NCI-H446 treated with DMSO at 0.1 percent for 48 hours (cell line): ENCODE data around the gene ZNF441.
"Not testable (repeated sequence)": the region's sequence is repeated elsewhere in the genome, so short reads cannot be mapped to it uniquely, and the experiment has no call there.

Experiments used
- DNase-seq: peaks from one replicate; lab custom pipeline; 2025; lab: John Stamatoyannopoulos, UW

Gene ZNF441

DNA sequence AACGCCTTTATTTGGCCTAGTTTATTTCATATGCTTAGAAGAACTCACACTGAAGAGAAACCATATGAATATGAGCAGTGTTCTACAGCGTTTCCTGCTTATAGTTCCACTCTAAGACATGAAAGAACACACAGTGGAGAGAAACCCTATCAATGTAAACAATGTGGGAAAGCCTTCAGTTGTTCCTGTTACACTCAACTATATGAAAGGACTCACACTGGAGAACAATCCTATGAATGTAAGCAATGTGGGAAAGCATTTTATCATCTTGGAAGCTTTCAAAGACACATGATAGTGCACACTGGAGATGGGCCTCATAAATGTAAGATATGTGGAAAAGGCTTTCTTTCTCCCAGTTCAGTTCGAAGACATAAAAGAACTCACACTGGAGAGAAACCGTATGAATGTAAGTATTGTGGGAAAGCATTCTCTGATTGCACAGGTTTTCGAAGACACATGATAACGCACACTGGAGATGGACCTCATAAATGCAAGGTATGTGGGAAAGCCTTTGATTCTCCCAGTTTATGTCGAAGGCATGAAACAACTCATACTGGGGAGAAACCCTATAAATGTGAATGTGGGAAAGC is 13.7 kb downstream of the ZNF441 start:
- DNase-seq = no peak

DNA sequence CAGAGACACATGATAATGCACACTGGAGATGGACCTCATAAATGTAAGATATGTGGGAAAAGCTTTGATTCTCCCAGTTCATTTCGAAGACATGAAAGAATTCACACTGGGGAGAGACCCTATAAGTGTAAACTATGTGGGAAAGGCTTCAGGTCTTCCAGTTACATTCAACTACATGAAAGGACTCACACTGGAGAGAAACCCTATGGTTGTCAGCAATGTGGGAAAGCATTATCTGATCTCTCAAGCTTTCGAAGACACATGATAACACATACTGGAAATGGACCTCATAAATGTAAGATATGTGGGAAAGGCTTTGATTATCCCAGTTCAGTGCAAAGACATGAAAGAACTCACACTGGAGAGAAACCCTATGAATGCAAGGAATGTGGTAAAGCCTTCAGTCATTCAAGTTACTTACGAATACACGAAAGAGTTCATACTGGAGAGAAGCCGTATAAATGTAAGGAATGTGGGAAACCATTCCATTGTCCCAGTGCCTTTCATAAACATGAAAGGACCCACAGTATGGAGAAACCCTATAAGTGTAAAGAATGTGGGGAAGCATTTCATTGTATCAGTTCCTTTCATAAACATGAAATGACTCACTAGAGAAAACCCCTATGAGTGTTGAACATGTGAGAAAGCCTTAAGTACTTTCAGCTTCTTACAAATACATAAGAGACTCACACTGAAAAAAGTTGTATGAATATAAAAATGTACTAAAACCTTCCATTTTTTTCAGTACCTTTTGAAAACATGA is 14.7 kb downstream of the ZNF441 start:
- DNase-seq = no peak

DNA sequence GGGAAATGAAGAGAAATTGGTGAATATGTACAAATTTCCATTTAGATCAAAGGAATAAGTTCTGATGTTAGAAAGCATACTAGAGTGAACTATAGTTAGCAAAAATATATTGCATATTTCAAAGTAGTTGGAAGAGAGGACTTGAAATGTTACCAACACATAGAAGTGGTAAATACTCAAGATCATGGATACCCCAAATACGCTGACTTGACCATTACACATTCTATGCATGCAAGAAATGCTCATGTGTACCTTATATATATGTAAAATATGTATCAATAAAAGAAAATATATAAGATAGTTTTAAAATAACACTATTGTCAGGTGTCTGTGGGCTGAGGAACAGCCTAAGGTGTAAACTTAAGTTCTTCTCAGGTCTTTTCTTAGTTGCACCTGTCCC is 17.0 kb downstream of the ZNF441 start:
- DNase-seq = no peak

DNA sequence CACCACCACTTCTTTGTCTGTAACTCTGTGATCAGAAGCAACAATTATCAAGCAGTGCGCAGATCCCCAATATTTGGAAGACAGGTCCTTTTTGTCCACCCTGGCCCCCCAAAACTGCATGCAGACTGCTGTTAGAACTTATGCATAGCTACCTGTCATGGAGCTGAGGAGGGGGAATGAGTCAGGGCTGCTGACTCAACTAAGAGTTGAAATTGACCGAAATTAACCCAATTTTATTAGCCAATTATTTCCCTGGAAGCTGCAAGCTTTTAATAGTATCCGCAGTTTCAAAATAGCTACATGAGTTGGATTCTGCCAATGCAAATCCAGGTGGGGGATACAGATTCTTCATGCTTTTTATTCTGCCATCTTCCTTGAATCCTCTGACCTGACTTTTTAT is 17.6 kb downstream of the ZNF441 start:
- no peak for DNase-seq

DNA sequence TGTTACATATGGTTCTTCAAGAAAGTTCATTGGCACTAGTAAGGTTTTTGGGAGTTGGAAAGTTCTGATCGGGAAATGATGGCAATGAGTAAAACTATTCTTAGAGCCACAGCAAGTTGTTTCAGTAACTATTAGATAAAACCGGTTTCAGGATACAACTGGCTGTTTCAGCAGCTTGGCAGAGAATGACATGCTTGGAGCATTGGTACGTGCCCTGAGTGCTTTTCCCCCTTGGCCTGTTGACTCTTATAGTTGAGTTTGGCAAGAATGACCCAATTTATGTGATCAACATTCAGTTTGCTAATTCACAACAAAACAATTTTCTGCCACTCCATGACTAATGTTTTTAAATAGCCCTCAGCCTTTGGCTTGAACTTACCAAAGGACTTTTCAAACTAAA is 20.7 kb downstream of the ZNF441 start:
- DNase-seq = no peak

DNA sequence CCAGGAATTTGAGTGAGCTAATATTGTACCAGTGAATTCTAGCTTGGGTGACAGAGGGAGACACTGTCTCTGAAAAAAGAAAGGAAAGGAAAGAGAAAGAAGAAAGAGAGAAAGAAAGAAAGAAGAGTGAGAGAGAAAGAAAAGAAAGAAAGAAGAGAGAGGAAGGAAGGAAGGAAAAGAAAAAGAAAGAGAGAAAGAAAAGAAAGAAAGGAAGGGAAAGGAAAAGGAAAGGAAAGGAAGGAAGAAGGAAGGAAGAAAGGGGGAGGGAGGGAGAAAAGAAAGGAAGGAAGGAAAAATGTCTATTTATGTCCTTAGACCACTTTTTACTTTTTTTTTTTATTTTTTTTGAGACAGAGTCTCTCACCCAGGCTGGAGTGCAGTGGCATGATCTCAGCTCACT is 26.1 kb downstream of the ZNF441 start:
- no peak for DNase-seq

DNA sequence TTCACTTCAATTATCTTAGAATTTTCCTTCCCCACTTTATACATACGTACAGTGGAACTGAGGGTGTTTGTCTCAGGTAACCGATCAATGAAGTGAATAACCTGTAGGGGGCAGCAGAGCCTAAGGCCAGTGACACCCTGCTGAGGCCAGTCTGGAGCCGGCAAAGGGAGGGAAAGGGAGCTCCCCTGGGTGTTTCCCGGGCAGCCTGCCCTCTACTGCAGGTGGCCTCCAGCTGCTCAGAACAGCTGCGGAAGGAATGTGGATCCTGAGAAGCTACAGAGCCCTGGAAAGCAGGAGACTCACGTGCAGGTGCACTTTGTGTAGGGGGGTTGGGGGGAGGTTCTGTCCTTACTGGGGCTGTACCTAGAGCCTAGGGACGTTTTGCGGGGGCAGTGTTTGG is 30.7 kb downstream of the ZNF441 start:
- peak; percentile 58 for DNase-seq

DNA sequence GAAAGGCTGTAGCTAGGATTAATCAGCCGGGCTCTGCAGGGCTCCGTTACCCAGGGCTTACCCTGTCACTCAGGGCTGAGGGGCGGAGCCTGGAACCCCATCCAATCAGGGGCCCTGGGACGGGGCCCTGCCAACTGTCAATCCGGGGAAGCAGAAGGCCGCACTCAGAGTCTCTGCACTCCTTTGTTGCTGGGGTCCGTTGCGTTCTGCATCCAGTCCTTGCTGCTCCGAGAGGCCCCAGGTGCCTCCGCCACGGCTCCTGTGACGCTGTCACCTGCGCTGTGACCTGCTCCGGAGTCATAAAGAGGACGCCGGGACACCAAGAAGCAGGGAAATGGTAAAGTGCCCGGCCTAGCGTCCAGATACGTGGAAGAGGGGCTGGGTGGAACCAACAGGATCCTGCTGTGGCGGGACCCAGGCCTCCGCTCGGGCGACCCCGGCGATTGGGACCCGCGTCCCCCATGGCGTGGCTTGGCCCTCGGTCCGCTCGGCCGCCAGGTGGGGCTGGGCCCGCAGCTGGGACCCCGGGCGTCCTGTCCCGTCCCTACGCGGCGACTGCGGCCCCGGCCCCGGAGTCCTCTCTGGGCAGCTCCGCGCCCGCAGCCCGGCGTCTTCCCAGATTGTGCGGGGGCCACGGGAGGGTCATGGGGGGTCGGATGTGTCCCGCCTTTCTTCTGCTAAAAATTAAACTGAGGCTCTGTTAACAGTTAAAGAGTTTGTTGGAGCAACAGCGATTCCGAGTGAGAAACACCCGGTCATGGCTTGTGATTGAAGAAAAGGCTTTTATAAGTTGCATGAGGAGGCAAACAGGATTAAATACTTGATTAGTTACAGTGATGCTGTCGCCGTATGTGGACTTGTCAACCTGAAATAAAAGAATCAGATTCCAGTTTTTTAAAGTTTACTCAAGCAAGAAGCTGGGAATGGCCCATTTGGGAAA is 31.9 kb downstream of the ZNF441 start, which contains the start of gene ZNF491:
TSS of gene ZNF491 (plus strand) at position 133 of the 940 bp plus-strand sequence. CDS start 7,431 bp downstream, outside the sequence.
- DNase-seq = peak; percentile 75

DNA sequence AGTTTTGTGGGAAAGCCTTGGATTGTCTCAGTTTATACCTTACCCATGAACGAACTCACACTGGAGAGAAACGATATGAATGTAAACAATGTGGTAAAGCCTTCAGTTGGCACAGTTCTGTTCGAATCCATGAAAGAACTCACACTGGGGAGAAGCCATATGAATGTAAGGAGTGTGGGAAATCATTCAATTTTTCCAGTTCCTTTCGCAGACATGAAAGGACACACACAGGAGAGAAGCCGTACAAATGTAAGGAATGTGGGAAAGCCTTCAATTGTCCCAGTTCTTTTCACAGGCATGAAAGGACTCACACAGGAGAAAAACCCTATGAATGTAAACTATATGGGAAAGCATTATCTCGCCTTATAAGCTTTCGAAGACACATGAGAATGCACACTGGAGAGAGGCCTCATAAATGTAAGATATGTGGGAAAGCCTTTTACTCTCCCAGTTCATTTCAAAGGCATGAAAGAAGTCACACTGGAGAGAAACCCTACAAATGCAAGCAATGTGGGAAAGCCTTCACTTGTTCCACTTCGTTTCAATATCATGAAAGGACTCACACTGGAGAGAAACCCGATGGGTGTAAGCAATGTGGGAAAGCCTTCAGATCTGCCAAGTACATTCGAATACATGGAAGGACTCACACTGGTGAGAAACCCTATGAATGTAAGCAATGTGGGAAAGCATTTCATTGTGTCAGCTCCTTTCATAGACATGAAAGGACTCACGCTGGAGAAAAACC is 39.7 kb downstream of the ZNF441 start:
- DNase-seq = no peak

DNA sequence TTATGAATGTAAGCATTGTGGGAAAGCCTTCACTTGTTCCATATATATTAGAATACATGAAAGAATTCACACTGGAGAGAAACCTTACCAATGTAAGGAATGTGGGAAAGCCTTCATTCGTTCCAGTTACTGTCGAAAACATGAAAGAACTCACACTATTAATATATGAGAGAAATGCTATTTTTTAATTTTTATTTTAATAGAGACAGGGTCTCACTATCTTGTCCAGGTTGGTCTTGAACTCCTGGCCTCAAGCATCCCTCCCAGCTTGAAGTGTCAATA is 40.2 kb downstream of the ZNF441 start:
- no peak for DNase-seq

DNA sequence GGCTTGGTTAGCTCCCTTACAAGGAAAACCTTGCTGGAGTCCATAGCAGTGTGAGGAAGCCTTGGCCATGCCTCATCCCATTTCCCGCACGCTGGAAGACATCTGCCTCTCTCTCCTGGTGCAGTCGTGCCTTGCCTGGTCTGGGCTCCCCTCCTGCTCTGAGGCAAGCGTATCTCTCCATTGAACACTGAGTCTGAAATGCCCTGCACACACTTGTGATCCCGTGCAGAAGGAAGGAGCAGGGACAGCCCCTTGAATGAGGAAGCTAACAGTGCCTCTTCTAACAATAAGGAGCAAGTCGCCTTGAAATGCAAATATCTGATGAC is 46.9 kb downstream of the ZNF441 start:
- DNase-seq = no peak

DNA sequence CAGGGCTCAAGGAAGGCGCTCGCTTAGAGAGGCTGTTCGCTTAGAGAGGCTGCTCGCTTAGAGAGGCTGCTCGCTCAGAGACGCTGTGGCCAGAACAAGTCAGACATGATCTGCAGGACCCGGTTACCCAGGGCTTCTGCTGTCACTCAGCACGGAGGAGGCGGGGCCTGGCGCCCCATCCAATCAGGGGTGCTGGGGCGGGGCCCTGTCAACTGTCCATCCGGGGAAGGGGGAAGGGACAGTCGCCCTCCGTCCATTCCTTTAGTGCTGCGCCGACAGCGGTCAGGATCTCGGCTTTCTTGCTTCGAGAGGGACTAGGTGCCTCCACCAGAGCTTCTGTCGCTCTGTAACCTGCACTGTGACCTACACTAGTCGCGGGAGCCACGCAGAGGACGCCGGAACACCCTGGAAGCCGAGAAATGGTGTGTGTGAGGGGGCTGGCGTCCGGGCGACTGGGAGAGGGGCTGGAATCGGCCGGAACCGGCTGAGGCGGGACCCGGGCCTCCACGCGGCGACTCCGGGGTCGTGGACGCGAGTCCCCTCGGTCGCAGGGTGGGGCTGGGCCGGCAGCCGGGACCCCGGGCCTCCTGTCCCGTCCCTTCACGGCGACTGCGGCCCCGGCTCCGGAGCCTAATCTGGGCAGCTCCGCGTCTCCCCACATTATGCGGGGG is 47.4 kb downstream of the ZNF441 start, which contains the start of gene ZNF440:
TSS of gene ZNF440 (plus strand) at position 245 of the 671 bp plus-strand sequence. CDS start at position 420, 175 bp downstream.
- peak; percentile 69 for DNase-seq

DNA sequence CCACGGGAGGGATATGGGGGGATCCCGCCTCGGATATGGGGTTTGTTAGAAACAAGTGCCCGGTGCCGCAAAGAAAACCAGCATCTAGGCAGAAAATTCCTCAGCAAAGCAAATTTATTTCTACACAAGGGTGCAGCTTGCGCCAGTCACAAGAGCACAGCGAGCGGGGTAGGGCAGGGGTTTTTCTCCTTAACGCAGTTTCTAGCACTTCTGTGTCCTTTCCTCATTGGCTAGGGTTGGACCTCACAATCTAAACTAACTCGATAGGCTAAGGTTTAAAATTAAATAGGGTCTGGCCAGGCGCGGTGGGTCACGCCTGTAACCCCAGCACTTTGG is 47.9 kb downstream of the ZNF441 start:
- no peak for DNase-seq

DNA sequence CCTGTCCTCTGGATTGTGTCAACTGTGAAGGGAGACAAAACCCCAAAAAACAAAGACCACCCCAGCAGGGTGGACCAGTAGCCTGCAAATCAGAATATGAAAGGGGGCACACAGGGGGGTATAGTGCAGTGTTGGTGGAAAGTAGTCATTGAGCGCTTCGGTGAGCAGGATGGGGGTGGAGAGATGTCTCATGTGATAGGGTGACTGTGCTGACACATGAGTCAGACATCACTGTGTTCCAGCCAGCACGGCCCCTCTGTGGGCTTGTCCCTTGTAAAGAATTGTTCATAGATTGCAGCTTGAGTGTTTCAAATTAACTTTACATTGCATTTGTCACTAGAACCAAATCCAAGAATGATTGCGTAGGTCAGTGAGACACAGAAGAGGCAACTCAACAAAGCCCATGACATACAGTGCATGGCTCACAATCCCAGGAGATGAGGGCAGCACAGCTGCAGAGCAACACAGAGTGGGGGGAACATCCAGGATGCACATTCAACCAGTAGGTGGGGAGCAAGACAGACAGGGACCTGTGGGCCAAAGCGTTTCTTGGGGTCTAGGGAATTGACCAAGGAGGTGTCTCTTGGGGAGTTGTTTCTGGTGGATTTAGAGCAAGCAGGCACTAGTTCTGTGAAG is 54.8 kb downstream of the ZNF441 start:
- DNase-seq = no peak

DNA sequence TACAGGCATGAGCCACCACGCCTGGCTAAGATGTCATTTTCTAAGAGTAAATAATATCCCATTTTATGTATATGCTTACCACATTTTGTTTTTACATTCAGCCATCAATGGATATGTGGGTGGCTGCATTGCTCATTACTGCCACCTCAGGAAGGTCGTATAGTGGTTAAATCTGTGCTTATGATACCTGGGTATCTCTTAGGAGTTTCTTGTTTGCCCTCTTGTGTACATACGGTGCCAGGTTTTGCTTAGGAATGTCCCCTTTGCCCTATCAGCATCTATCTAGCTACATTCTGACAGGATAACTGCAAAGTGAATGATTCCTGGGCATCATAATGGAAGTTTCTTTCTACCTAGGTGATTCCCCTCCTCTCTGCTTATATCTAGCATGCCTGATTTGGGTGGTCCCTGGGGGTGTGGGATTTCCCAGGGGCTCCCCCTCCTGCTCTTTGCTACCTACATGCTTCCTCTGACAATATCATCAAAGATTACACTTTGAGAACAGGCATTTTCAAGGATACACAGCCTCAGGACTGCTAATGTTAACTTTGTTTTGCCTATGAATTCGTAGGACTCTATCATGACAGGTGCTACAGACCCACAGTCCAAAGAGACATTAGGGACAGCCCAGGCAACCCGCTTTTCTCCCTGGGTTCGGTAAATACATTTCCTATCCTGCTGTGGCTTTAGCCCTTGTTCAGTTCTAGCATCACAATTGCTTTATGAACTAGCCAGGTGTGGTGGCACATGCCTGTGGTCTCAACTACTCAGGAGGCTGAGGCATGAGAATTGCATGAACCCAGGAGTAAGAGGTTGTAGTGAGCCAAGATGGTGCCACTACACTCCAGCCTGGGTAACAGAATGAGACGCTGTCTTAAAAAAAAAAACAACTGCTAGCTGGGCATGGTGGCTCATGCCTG is 62.4 kb downstream of the ZNF441 start:
- not testable (repeated sequence) for DNase-seq

DNA sequence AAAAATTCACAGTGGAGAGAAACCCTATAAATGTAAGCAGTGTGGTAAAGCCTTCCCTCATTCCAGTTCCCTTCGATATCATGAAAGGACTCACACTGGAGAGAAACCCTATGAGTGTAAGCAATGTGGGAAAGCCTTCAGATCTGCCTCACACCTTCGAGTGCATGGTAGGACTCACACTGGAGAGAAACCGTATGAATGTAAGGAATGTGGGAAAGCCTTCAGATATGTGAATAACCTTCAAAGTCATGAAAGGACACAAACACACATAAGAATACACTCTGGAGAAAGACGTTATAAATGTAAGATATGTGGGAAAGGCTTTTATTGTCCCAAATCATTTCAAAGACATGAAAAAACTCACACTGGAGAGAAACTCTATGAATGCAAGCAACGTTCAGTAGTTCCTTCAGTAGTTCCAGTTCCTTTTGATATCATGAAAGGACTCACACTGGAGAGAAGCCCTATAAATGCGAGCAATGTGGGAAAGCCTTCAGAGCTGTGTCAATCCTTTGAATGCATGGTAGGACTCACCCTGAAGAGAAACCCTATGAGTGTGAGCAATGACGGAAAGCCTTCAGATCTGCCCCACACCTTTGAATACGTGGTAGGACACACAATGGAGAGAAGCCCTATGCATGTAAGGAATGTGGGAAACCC is 65.6 kb downstream of the ZNF441 start:
- DNase-seq = no peak

DNA sequence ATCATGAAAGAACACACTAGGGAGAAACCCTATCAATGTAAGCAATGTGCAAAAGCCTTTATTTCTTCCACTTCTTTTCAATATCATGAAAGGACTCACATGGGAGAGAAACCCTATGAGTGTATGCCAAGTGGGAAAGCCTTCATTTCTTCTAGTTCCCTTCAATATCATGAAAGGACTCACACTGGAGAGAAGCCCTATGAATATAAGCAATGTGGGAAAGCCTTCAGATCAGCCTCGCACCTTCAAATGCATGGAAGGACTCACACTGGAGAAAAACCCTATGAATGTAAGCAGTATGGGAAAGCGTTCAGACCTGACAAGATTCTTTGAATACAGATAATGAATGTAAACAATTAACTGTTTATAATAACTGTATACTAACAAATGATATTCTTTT is 66.7 kb downstream of the ZNF441 start:
- DNase-seq = no peak
